Neural progenitor cell (in vitro differentiated cells): ENCODE measurements around the gene SLC16A12. TPM values are rescaled to one million over a fixed set of nuclear protein-coding genes. Genes with fewer than 3 reads are reported as not detected.

Experiments used
- DNase-seq: peaks from one replicate; pipeline ENCODE4 v3.0.0-alpha.2; 2016; ENCODE audit warnings: low spot score
- H2AFZ ChIP-seq: fragments of 200-600 bp; sonication (generic); replicated peaks from 2 replicates; pipeline ENCODE4 v1.6.1; 2016; ENCODE audit warnings: antibody characterized with exemption
- H3F3A ChIP-seq: fragments of 200-600 bp; sonication (generic); 2 replicates; pipeline ENCODE4 v1.6.1; 2016; ENCODE audit warnings: antibody characterized with exemption, low read depth
- H3K27ac ChIP-seq: fragments of 200-600 bp; sonication (generic); 2 replicates; pipeline ENCODE4 v1.5.1; 2016; ENCODE audit warnings: mild to moderate bottlenecking
- H3K27me3 ChIP-seq: fragments of 200-600 bp; sonication (generic); 2 replicates; pipeline ENCODE4 v1.6.1; 2016; ENCODE audit warnings: mild to moderate bottlenecking, moderate library complexity
- H3K36me3 ChIP-seq: fragments of 200-600 bp; sonication (generic); 2 replicates; pipeline ENCODE4 v1.5.1; 2016
- H3K4me1 ChIP-seq: fragments of 200-600 bp; sonication (generic); 2 replicates; pipeline ENCODE4 v1.6.1; 2016; ENCODE audit warnings: mixed run types
- H3K4me2 ChIP-seq: fragments of 200-600 bp; sonication (generic); 2 replicates; pipeline ENCODE4 v1.6.1; 2016
- H3K4me3 ChIP-seq: fragments of 200-600 bp; sonication (generic); 2 replicates; pipeline ENCODE4 v1.5.1; 2016
- H3K79me2 ChIP-seq: fragments of 200-600 bp; sonication (generic); 2 replicates; pipeline ENCODE4 v1.6.1; 2016; ENCODE audit warnings: low read depth
- H3K9ac ChIP-seq: fragments of 200-600 bp; sonication (generic); 2 replicates; pipeline ENCODE4 v1.6.1; 2016
- H3K9me3 ChIP-seq: fragments of 200-600 bp; sonication (generic); 2 replicates; pipeline ENCODE4 v1.5.1; 2016; ENCODE audit warnings: low read depth
- H4K20me1 ChIP-seq: fragments of 200-600 bp; sonication (generic); 2 replicates; pipeline ENCODE4 v1.6.1; 2016; ENCODE audit warnings: low read depth
- H3K27ac Mint-ChIP-seq: 3 replicates; pipeline ENCODE4 v1.8.0; 2021; ENCODE audit warnings: mixed read lengths
- H3K27me3 Mint-ChIP-seq: 2 replicates; pipeline ENCODE4 v1.8.0; 2022; ENCODE audit warnings: low read depth, mild to moderate bottlenecking, inconsistent platforms, moderate library complexity, mixed read lengths; ENCODE audit not compliant: insufficient read depth
- H3K36me3 Mint-ChIP-seq: 3 replicates; pipeline ENCODE4 v1.8.0; 2021; ENCODE audit warnings: mixed read lengths
- H3K4me1 Mint-ChIP-seq: 3 replicates; pipeline ENCODE4 v1.8.0; 2021; ENCODE audit warnings: mixed read lengths
- H3K4me3 Mint-ChIP-seq: 3 replicates; pipeline ENCODE4 v1.8.0; 2021; ENCODE audit warnings: mild to moderate bottlenecking, moderate library complexity, mixed read lengths
- H3K9me3 Mint-ChIP-seq: 3 replicates; pipeline ENCODE4 v1.8.0; 2020; ENCODE audit warnings: mixed read lengths
- EZH2 ChIP-seq: fragments of 200-600 bp; sonication (generic); IDR thresholded peaks from 2 replicates; pipeline ENCODE4 v1.6.1; 2017; ENCODE audit warnings: antibody characterized with exemption, mild to moderate bottlenecking, moderate library complexity
- EZH2phosphoT487 ChIP-seq: fragments of 200-600 bp; sonication (generic); IDR thresholded peaks from 2 replicates; pipeline ENCODE4 v1.6.1; 2017; ENCODE audit warnings: antibody characterized with exemption
- total RNA-seq: library from RNA; depleted of rRNA; stranded (reverse); fragments of >200 nt; gene quantifications from 2 replicates; pipeline ENCODE4 v1.2.3, GENCODE V29; 2015; ENCODE audit warnings: low replicate concordance
- TF ChIP-seq, protein P1 (sequence below): fragments of 200-600 bp; sonication (generic); IDR thresholded peaks from 2 replicates; pipeline ENCODE4 v1.5.1; 2017; ENCODE audit warnings: antibody characterized with exemption, mild to moderate bottlenecking

The SLC16A12 gene
- total RNA-seq, 1 donor from 2014 or later = not detected

DNA sequence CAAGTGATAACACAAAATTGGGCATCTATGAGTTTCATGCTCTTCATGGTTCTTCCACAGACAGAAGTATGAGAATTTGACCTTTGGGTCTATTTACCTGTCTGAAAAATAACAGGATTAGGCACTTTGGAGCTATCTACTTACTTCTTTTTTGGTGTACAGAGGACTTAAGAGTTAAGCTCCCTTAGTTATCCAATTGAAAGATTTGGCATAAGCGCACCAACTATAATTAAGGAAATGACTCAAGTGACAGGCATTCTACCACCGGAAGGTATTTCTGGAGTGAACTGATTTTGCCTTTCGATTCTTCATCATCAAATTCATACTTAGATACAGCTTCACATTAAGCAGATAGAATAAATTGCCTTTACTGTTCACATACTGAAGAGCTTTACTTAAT lies 77.1 kb downstream of the SLC16A12 start:
- peaks cover 4% of the 10 kb centered on the region for H3K27me3 Mint-ChIP-seq
- no peak for DNase-seq
- Histone ChIP-seq H3F3A (no peaks in the 10 kb centered on the region), H3K36me3 (no peaks in the 10 kb centered on the region), H3K9ac (no peak overlapping the region), H3K79me2 (no peaks in the 10 kb centered on the region), H3K4me2 (no peak overlapping the region), H3K4me1 (no peaks in the 10 kb centered on the region), H3K27me3 (no peaks in the 10 kb centered on the region), H4K20me1 (no peaks in the 10 kb centered on the region), H2AFZ (no peak overlapping the region), H3K4me3 (no peak overlapping the region), H3K27ac (no peak overlapping the region), H3K9me3 (no peaks in the 10 kb centered on the region)
- no peak overlapping the region for H3K4me3 Mint-ChIP-seq
- no peak overlapping the region for H3K27ac Mint-ChIP-seq
- H3K9me3 Mint-ChIP-seq = no peaks in the 10 kb centered on the region
- H3K4me1 Mint-ChIP-seq = no peaks in the 10 kb centered on the region
- H3K36me3 Mint-ChIP-seq = no peaks in the 10 kb centered on the region
- TF ChIP-seq EZH2 (no peak), EZH2phosphoT487 (no peak)
- TF ChIP-seq, protein P1, sequence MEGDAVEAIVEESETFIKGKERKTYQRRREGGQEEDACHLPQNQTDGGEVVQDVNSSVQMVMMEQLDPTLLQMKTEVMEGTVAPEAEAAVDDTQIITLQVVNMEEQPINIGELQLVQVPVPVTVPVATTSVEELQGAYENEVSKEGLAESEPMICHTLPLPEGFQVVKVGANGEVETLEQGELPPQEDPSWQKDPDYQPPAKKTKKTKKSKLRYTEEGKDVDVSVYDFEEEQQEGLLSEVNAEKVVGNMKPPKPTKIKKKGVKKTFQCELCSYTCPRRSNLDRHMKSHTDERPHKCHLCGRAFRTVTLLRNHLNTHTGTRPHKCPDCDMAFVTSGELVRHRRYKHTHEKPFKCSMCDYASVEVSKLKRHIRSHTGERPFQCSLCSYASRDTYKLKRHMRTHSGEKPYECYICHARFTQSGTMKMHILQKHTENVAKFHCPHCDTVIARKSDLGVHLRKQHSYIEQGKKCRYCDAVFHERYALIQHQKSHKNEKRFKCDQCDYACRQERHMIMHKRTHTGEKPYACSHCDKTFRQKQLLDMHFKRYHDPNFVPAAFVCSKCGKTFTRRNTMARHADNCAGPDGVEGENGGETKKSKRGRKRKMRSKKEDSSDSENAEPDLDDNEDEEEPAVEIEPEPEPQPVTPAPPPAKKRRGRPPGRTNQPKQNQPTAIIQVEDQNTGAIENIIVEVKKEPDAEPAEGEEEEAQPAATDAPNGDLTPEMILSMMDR = no peak

DNA sequence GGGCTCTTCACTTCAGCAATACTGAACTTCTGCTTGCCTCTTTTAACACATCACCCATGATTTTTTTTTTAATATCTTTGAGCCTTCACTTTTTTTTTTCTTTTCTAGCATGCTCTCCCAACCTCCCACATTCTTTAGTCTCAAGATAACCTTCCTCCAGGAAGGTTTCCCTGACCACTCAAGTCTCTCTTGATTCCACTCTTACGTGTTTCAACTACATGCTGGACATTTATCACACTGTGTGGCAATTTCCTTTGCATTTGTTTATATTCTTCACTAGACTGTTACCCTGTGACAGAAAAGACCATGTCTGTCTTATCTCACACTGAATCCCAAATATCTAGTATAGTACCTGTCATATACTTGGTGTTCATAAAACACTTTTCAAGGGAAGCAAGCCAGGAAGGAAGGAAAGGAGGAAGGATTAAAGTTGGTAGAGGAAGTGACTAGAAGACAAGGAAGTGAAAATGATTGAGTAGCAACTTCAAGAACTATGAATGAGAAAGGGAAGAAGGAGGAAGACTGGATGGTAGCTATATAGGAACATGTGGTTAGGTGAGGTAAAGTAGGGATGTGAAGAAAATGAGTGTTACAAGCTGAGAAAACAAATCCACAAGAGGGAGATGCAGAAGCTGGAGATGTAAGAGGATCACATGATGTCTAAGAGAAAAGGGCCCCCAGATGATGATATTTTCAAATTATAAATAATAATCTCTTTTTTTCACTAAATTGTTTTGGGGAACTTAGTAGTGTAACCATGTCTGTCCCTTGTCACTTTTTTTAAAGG lies 80.6 kb downstream of the SLC16A12 start:
- Histone ChIP-seq H3F3A (no peaks in the 10 kb centered on the region), H3K9ac (no peak overlapping the region), H3K4me3 (no peak overlapping the region), H3K4me2 (no peak overlapping the region), H3K9me3 (no peaks in the 10 kb centered on the region), H3K27me3 (no peaks in the 10 kb centered on the region), H2AFZ (no peak overlapping the region), H3K27ac (no peak overlapping the region), H3K4me1 (no peaks in the 10 kb centered on the region), H3K79me2 (no peaks in the 10 kb centered on the region), H4K20me1 (no peaks in the 10 kb centered on the region), H3K36me3 (no peaks in the 10 kb centered on the region)
- Mint-ChIP-seq H3K4me1 (no peaks in the 10 kb centered on the region), H3K27me3 (peaks cover 4% of the 10 kb centered on the region), H3K36me3 (no peaks in the 10 kb centered on the region), H3K9me3 (no peaks in the 10 kb centered on the region), H3K27ac (no peak overlapping the region), H3K4me3 (no peak overlapping the region)
- TF ChIP-seq EZH2 = no peak
- TF ChIP-seq, protein P1 = no peak
- TF ChIP-seq EZH2phosphoT487 = no peak
- no peak for DNase-seq

DNA sequence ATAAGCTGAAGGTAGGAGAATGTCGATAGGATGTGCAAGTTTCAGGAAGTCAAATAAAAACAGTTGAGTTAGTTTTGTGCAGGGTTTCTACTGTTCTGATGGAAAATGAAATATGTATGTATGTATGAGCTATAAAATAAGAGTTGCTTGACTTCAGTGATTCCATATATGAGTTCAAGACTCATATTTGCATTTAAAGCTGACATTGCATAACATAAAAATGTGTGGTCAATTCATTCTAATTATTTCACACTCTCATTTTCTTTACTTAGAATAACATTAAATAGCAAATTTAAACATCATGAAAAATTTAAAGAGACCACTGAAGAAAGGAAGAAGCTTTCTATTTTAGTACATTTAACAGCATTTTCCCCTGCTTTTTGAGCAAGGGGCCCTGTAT lies 83.2 kb downstream of the SLC16A12 start:
- DNase-seq = no peak
- Histone ChIP-seq H3K9ac (no peak overlapping the region), H3K4me3 (no peak overlapping the region), H3K4me2 (no peak overlapping the region), H4K20me1 (no peaks in the 10 kb centered on the region), H3K27ac (no peak overlapping the region), H3K4me1 (no peaks in the 10 kb centered on the region), H3K9me3 (no peaks in the 10 kb centered on the region), H2AFZ (no peak overlapping the region), H3F3A (no peaks in the 10 kb centered on the region), H3K79me2 (no peaks in the 10 kb centered on the region), H3K36me3 (no peaks in the 10 kb centered on the region), H3K27me3 (no peaks in the 10 kb centered on the region)
- no peak overlapping the region for H3K27ac Mint-ChIP-seq
- no peak overlapping the region for H3K4me3 Mint-ChIP-seq
- peaks cover 4% of the 10 kb centered on the region for H3K27me3 Mint-ChIP-seq
- TF ChIP-seq, protein P1 = no peak
- TF ChIP-seq EZH2 = no peak
- TF ChIP-seq EZH2phosphoT487 = no peak
- no peaks in the 10 kb centered on the region for H3K36me3 Mint-ChIP-seq
- no peaks in the 10 kb centered on the region for H3K4me1 Mint-ChIP-seq
- no peaks in the 10 kb centered on the region for H3K9me3 Mint-ChIP-seq
